ENCODE results near the gene DOCK2.

GRCh38 chr5:169827769-169828168 lies 190.7 kb downstream of the DOCK2 start:
- TF ChIP-seq CTCF (IDR thresholded peaks at IDR 0.05; ENCODE audit: low read length) (no peak), EZH2 (optimal IDR thresholded peaks at IDR 0.05; ENCODE audit: low read depth, low read length) (no peak)

All from MM.1S (cell line).